Amniotic stem cell (primary cell): ENCODE data around the gene PADI1.

Experiments
- DNase-seq: peaks from one replicate; lab custom pipeline; 2025; lab: John Stamatoyannopoulos, UW

The PADI1 gene

GRCh38 chr1:17196496-17197185 is 8.3 kb upstream of the PADI1 start:
- no peak for DNase-seq

GRCh38 chr1:17197696-17198095 is 7.2 kb upstream of the PADI1 start:
- DNase-seq: no peak

- DNase-seq: no peak
Measured at GRCh38 chr1:17198476-17199258, 6.3 kb upstream of the PADI1 start.

- DNase-seq: no peak
Measured at GRCh38 chr1:17199267-17200044, 5.5 kb upstream of the PADI1 start.

GRCh38 chr1:17200246-17200645 is 4.7 kb upstream of the PADI1 start:
- DNase-seq: no peak

- no peak for DNase-seq
Measured at GRCh38 chr1:17200756-17201155, 4.2 kb upstream of the PADI1 start.

- no peak for DNase-seq
Measured at GRCh38 chr1:17201201-17202021, 3.5 kb upstream of the PADI1 start.

- DNase-seq: no peak
Measured at GRCh38 chr1:17205652-17206051, 724 bp downstream of the PADI1 start.

- DNase-seq: no peak
Measured at GRCh38 chr1:17206196-17206595, 1.3 kb downstream of the PADI1 start.

GRCh38 chr1:17207046-17207445 is 2.1 kb downstream of the PADI1 start:
- no peak for DNase-seq

- no peak for DNase-seq
Measured at GRCh38 chr1:17207540-17207939, 2.6 kb downstream of the PADI1 start.

GRCh38 chr1:17207966-17208418 is 3.1 kb downstream of the PADI1 start:
- peak; percentile 43 for DNase-seq

- DNase-seq: no peak
Measured at GRCh38 chr1:17208546-17208945, 3.6 kb downstream of the PADI1 start.

GRCh38 chr1:17209430-17209829 is 4.5 kb downstream of the PADI1 start:
- no peak for DNase-seq

GRCh38 chr1:17210176-17210575 is 5.2 kb downstream of the PADI1 start:
- DNase-seq: no peak

- no peak for DNase-seq
Measured at GRCh38 chr1:17211377-17211776, 6.4 kb downstream of the PADI1 start.

GRCh38 chr1:17212009-17212408 is 7.1 kb downstream of the PADI1 start:
- no peak for DNase-seq

GRCh38 chr1:17212487-17213121 is 7.7 kb downstream of the PADI1 start:
- DNase-seq: peak; percentile 36

- no peak for DNase-seq
Measured at GRCh38 chr1:17213148-17213781, 8.3 kb downstream of the PADI1 start.

GRCh38 chr1:17213782-17214148 is 8.8 kb downstream of the PADI1 start:
- no peak for DNase-seq
